Stimulated activated naive CD4-positive, alpha-beta T cell (primary cell): ENCODE measurements around the gene TPX2.
"Not testable (repeated sequence)": the region's sequence is repeated elsewhere in the genome, so short reads cannot be mapped to it uniquely, and the experiment has no call there.

Experiments used
- DNase-seq, 6 experiments: peaks; one replicate each; lab custom pipeline; 2025; lab: John Stamatoyannopoulos, UW

TPX2 gene

DNA sequence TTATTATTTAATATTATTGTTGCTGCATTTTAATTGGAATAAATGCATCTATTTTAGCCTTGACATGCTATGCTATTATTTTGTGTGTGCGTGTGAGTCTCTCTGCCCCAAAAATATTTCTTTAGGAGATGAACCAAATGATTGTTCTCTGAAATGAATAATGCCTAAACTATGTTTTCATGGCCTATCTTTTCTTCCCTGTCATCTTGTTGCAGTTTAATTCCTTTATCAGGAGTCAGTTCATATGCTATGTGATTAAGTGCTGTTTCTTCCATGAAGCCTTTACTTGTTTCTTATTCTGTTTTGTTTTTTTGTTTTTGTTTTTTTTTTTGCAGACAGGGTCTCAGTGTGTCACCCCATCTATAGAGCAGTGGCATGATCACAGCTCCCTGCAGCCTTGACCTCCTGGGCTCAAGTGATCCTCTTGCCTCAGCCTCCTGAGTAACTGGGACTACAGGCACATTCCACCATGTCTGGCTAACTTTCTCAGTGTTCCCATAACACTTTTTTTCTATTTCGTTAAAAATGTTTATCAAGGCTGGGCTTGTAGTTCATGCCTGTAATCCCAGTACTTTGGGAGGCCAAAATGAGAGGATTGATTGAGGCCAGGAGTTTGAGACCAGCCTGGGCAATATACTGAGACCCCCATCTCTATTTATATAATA, 25.7 kb downstream of the TPX2 start:
- DNase-seq = no peak

DNA sequence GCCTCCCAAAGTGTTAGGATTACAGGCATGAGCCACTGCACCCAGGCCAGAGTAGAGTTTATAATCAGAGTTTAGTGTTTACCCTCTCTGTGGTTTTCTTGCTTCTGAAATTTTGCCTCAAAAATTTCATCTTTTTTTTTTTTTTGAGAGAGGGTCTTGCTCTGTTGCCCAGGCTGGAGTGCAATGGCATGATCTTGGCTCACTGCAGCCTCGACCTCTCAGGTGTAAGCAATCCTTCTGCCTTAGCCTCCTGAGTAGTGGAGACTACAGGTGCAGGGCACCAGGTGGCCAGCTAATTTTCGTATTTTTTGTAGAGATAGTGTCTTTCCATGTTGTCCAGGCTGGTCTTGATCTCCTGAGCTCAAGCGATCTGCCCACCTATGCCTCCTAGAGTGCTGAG, 28.7 kb downstream of the TPX2 start:
- DNase-seq = no peak

DNA sequence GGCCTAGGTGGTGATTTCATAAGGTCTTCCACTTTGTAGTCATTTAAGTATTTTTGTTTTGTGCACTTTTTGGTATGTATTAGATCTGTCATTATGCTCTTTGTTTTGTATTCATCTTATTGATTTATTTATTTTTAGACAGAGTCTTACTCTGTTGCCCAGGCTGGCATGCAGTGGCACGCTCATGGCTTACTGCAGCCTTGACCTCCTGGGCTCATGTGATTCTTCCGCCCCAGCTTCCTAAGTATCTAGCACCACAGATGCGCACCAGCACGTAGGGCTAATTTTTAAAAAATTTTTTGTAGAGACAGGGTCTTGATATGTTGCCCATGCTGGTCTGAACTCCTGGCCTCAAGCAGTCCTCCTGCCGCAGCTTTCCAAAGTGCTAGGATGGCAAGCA, 30.6 kb downstream of the TPX2 start:
- no peak for DNase-seq

DNA sequence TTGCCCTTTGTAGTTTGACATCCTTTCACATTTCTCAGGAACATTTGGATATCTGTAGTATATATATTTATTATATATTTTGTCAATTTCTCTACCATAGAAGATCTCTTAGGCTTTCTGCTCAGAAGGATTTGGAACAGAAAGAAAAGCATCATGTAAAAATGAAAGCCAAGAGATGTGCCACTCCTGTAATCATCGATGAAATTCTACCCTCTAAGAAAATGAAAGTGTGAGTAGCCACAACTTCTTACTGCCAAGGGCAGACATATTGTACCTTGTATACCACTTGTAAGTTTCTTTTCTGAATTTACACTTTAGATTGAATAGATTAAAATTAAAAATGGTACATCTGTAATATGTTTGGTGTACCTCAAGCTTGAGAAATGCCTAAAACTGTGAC, 31.2 kb downstream of the TPX2 start:
- DNase-seq = no peak

DNA sequence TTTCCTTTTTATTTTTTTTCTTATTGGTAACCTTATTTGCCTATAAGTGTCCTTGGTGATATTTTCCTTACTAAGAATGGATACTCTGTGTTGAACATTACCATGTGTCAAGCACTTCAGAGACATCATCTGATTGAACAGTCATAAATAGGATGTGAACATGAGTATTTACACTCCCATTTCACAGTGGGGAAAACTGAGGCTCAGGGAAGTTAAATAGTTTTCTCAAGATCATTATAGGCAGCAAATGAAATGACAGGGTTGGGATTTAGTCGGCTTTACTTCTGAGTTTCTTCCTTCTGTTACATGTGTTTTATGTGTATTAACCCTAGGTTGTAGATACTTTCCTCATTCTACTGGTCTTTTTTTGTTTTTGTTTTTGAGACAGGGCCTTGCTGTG, 35.3 kb downstream of the TPX2 start:
- DNase-seq = no peak

- no peak for DNase-seq
Measured at GRCh38 chr20:31780839-31781238, 41.7 kb downstream of the TPX2 start.

- DNase-seq = no peak
Measured at GRCh38 chr20:31781945-31782344, 42.9 kb downstream of the TPX2 start.

DNA sequence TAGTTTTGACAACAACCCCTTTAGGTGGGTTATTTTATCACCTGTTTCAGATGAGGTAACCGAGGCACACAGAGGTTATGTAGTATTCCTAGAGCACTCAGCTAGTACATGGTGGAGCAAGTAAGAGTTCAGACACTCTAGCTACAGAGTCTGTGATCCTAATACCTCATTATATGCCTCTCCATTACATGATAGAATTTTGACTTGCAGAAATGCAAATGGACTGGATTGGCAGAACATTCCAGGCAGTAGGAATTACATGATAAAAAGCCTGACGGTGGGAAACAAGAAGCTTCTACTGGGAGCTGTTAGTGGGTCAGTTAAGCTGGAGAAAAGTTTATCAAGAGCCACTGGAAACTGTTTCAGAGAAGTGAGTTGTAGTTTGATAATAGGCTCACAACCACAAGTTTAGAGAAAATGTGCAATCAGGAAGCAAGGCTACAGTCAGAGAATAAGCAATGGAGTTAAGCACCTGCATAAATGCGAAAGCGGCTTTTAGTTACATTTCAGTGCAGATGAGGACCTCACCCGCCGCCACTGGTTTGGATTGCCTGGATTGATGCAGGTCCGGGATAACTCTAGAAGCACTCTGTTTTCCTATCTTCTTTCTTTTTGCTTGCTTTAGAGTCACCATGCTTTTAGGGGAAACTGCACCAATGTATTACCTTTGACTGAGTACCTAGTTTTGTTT, 45.4 kb downstream of the TPX2 start:
- no peak for DNase-seq

- DNase-seq = no peak
Measured at GRCh38 chr20:31785089-31785488, 46.0 kb downstream of the TPX2 start.

GRCh38 chr20:31788578-31788977, 49.5 kb downstream of the TPX2 start:
- no peak for DNase-seq

DNA sequence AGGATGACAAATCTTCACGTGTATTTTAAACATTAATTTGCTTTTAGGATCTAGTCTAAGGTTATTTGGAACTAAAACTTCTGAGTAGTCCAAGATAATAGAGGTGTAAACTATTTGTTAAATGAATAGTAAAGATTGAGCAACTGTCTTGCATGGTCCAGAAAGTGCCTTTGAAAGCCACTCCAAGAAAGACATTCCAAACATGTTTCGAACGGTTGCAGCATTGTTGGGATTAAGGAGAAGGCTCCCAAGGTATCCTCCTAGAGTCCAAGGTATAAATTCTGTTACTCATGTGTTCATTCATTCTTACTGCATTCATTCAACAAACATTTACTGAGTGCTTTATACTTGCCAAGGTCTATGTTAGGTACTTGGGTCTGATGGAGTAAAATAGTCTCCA, 51.3 kb downstream of the TPX2 start:
- DNase-seq = no peak

- DNase-seq = no peak
Measured at GRCh38 chr20:31797364-31797763, 58.3 kb downstream of the TPX2 start.

DNA sequence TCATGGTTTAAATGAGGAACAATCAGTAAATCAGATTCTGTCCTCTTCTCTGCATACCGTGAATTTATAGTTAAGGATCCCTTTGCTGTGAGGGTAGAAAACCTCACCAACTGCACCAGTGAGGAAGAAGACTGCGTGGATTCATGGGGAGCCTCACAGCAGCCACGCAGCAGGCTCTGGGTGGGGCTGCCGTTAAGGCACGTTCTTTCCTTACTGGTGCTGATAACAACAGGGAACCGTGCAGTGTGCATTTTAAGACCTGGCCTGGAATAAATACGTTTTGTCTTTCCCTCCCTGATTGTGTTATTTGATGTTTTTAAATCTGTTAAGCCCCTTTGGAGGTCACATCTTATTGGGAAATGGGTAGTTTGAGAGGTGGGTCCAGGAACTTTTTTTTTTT, 62.4 kb downstream of the TPX2 start:
- no peak for DNase-seq

GRCh38 chr20:31803552-31804291, 64.6 kb downstream of the TPX2 start:
- peak in 2 of 6 experiments; percentile 2 to 11 for DNase-seq

DNA sequence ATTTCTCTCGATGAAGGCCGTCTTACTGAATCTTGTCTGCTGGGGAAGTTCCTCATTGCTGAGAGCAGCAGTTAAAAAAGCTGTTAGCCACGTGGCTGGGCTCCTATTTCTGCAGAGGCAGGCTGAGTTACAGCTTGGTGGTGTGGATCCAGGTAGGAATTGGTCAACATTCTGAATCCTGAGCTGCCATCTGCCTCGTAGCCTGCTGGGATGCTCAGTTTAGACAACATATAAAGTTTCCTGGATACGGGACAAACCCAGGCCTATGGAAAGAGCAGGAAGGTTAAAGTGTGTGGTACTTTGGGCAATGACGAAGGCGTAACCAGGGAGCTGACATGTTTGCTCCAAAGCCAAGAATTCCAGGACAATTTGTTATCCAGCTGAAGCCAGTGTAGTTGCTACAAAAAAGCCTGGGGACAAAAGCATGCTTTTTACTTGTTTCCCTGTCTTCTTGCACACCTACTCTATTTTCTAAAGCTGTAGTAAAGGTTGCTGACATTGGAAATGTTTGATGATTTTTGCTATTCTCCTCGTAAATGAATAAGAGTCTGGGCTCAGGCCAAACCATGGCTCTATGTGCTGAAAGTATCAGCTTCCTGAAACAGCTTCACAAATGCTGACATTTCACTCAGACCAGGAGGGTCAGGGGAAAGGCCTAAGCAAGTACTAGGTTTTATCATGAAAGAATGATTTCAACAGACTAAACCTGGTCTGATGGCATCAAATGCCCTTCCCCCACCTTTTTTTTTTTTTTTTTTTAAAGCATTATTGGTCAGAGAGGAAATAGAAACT, 67.7 kb downstream of the TPX2 start:
- DNase-seq = no peak

DNA sequence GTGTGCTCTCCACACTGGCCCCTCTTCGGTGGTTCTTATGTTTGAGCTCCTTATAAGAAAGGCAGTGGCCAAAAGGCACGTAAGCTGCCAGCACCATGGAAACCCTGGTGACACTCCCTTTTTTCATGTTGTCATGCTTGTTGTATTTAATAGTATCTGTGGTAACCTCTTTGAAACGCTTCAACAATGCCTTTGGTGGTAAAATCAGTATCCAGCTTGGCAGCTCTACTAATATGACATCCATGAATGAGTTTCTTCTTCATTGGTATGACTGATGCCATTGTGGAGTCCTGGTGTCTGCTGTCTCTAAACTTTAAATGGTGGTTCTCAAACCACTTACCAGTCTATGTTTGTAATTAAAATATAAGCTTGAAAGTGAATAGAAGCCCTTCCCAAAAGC, 69.4 kb downstream of the TPX2 start:
- no peak for DNase-seq

- DNase-seq = no peak
Measured at GRCh38 chr20:31809661-31810060, 70.6 kb downstream of the TPX2 start.

GRCh38 chr20:31811198-31811597, 72.1 kb downstream of the TPX2 start:
- no peak for DNase-seq

- no peak for DNase-seq
Measured at GRCh38 chr20:31811796-31812728, 73.0 kb downstream of the TPX2 start.

GRCh38 chr20:31813611-31814010, 74.5 kb downstream of the TPX2 start:
- DNase-seq = no peak

DNA sequence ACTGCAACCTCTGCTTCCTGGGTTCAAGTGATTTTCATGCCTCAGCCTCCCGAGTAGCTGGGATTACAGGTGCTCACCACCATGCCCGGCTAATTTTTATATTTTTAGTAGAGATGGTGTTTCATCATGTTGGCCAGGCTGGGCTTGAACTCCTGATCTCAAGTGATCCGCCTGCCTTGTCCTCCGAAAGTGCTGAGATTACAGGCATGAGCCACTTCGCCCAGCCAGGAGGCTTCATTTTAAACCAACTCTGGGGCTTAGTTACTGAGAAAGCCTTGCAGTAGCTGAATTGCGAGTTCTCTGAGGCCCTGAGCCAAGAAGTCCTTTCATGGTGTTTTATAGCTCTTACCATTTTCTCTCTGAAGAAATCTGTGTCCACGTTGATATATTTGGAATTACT, 75.1 kb downstream of the TPX2 start:
- DNase-seq = not testable (repeated sequence)
